Measurements from ENCODE around the gene PEX11B. TPM values are rescaled to one million over a fixed set of nuclear protein-coding genes. Genes with fewer than 3 reads are reported as not detected.

PEX11B gene
- total RNA-seq, 1 experiment from 2014 or later: 36.2 TPM

DNA sequence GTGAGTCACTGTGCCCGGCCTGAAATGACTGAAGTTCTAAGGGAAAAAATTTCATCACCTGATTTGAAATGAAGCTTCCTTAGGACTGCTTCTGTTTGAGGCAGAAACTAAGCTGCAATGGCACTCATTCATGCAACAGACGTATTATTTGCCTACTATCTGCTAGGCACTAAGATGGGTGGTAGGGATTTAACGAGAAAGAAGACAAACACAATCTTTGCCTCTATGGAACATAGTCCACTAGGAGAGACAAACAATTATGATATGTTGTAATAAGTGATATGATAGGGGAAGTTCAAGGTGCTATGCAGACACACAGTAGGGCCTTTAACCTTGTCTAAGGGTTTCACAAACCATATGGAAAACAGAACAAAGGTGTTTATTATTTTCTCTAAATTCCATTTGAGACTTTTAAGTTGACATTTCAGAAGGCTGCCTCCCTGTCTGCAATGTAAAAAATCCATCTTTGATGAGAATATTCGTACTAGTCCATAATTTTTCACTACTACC, 28.0 kb upstream of the PEX11B start:
- peaks cover 5% of the 10 kb centered on the region for H3K4me1 Mint-ChIP-seq (ENCODE audit: insufficient read depth, unreplicated experiment)
- no peaks in the 10 kb centered on the region for H3K9me3 Mint-ChIP-seq (ENCODE audit: unreplicated experiment)
- H3K36me3 Mint-ChIP-seq (ENCODE audit: insufficient read depth, unreplicated experiment): peaks cover 43% of the 10 kb centered on the region
- BruUV-seq (replicated peaks): TSS peak; percentile 15
- TF ChIP-seq, protein P1, sequence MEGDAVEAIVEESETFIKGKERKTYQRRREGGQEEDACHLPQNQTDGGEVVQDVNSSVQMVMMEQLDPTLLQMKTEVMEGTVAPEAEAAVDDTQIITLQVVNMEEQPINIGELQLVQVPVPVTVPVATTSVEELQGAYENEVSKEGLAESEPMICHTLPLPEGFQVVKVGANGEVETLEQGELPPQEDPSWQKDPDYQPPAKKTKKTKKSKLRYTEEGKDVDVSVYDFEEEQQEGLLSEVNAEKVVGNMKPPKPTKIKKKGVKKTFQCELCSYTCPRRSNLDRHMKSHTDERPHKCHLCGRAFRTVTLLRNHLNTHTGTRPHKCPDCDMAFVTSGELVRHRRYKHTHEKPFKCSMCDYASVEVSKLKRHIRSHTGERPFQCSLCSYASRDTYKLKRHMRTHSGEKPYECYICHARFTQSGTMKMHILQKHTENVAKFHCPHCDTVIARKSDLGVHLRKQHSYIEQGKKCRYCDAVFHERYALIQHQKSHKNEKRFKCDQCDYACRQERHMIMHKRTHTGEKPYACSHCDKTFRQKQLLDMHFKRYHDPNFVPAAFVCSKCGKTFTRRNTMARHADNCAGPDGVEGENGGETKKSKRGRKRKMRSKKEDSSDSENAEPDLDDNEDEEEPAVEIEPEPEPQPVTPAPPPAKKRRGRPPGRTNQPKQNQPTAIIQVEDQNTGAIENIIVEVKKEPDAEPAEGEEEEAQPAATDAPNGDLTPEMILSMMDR (IDR thresholded peaks at IDR 0.05; ENCODE audit: unreplicated experiment): no peak
- CTCF ChIA-PET: interaction anchor here (0.6 to 1.2 kb wide), 2 partner anchors 26 to 61 kb away, joined by 3 read pairs; no protein-coding TSS in a partner anchor
- no peak overlapping the region for H3K27ac Mint-ChIP-seq (ENCODE audit: low read depth, unreplicated experiment)
- no peaks in the 10 kb centered on the region for H3K27me3 Mint-ChIP-seq (ENCODE audit: insufficient read depth, unreplicated experiment)
- no peak overlapping the region for H3K4me3 Mint-ChIP-seq (ENCODE audit: unreplicated experiment)
- POLR2A ChIA-PET: interaction anchor here (0.9 to 1.4 kb wide), 3 partner anchors 11 to 19 kb away, joined by 3 to 6 read pairs (median 5); partner anchors contain the start of genes ANKRD34A, LIX1L, POLR3GL and RBM8A
- DNase-seq (ENCODE audit: unreplicated experiment): no peak
- intact Hi-C loops (cut with micrococcal nuclease): no loop called here

DNA sequence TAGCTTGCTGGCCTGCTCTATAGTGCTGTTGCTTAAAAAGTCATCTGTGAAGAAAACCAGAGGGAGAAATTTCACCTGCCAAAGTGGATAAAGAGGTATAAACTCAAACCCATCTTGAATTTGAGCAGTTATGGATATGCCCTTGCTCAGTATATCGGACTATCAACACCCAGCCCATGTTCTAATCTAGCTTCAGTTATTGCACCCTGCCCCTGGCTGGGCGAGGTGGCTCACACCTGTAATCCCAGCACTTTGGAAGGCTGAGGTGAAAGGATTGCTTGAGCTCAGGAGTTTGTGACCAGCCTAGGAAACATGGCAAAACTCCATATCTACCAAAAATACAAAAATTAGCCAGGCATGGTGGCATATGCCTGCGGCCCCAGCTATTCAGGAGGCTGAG, 26.0 kb upstream of the PEX11B start:
- no peaks in the 10 kb centered on the region for H3K9me3 Mint-ChIP-seq (ENCODE audit: unreplicated experiment)
- peaks cover 62% of the 10 kb centered on the region for H3K36me3 Mint-ChIP-seq (ENCODE audit: insufficient read depth, unreplicated experiment)
- H3K4me3 Mint-ChIP-seq (ENCODE audit: unreplicated experiment): no peak overlapping the region
- H3K27ac Mint-ChIP-seq (ENCODE audit: low read depth, unreplicated experiment): no peak overlapping the region
- TF ChIP-seq, protein P1 (IDR thresholded peaks at IDR 0.05; ENCODE audit: unreplicated experiment): no peak
- CTCF ChIA-PET: interaction anchor here (0.9 to 1.7 kb wide), 7 partner anchors 17 to 99 kb away, joined by 3 to 10 read pairs (median 4); partner anchors contain the start of genes ITGA10, NUDT17 and RBM8A
- intact Hi-C loops (cut with micrococcal nuclease): no loop called here
- BruUV-seq (replicated peaks): no TSS peak
- POLR2A ChIA-PET: interaction anchor here (1.2 to 1.4 kb wide), 4 partner anchors 11 to 17 kb away, joined by 3 to 8 read pairs (median 4); partner anchors contain the start of genes LIX1L and RBM8A
- no peak for DNase-seq (ENCODE audit: unreplicated experiment)
- H3K4me1 Mint-ChIP-seq (ENCODE audit: insufficient read depth, unreplicated experiment): peaks cover 5% of the 10 kb centered on the region
- no peaks in the 10 kb centered on the region for H3K27me3 Mint-ChIP-seq (ENCODE audit: insufficient read depth, unreplicated experiment)

DNA sequence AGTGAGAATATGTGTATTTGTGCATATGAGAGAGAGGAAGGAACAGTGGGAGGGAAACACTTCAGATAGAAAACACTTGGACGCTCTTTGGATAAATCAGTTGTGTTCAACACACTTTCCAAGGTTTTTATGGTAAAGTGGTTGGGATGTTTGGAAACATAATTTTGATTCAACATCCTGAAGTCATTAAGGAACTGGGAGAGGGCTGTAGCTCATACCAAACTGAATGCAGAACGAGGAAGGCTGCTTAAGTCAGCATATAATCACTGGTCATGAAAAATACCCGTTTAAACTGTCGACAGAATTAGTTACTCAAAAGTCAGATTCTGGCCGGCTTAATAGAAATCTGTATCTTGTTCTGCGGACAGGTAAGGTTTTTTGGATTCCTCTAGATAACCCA, 24.4 kb upstream of the PEX11B start:
- H3K4me1 Mint-ChIP-seq (ENCODE audit: insufficient read depth, unreplicated experiment): no peaks in the 10 kb centered on the region
- TF ChIP-seq, protein P1 (IDR thresholded peaks at IDR 0.05; ENCODE audit: unreplicated experiment): no peak
- intact Hi-C loops (cut with micrococcal nuclease): no loop called here
- DNase-seq (ENCODE audit: unreplicated experiment): no peak
- no peaks in the 10 kb centered on the region for H3K27me3 Mint-ChIP-seq (ENCODE audit: insufficient read depth, unreplicated experiment)
- BruUV-seq (replicated peaks): no TSS peak
- no peaks in the 10 kb centered on the region for H3K9me3 Mint-ChIP-seq (ENCODE audit: unreplicated experiment)
- H3K4me3 Mint-ChIP-seq (ENCODE audit: unreplicated experiment): no peak overlapping the region
- ChIA-PET CTCF (interaction anchor here (0.8 to 1.7 kb wide), 5 partner anchors 8 to 51 kb away, joined by 3 to 10 read pairs (median 6); partner anchors contain the start of gene ITGA10), POLR2A (interaction anchor here (0.8 to 2.5 kb wide), 7 partner anchors 9 to 21 kb away, joined by 3 to 15 read pairs (median 4); partner anchors contain the start of genes ANKRD34A, LIX1L, POLR3GL and RBM8A)
- peaks cover 72% of the 10 kb centered on the region for H3K36me3 Mint-ChIP-seq (ENCODE audit: insufficient read depth, unreplicated experiment)
- no peak overlapping the region for H3K27ac Mint-ChIP-seq (ENCODE audit: low read depth, unreplicated experiment)

DNA sequence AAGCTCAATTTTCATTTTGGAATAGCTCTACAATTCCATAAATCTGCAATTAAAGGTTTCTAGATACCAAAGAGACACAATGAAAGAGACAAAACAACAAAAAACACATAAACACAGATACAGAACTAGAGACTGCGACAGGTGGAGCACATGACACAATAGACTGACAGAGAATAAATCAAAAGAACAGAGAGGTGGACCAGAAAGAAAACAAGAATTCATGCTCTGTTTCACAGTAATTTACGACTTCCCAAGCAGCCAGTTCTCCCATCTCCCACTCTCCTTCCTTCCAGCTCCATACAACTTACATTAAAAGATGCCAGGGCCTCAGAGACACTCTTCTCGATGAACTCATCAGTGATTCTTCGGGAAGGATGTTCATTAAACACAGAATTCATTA, 23.9 kb upstream of the PEX11B start:
- intact Hi-C loops (cut with micrococcal nuclease): no loop called here
- peaks cover 77% of the 10 kb centered on the region for H3K36me3 Mint-ChIP-seq (ENCODE audit: insufficient read depth, unreplicated experiment)
- no peaks in the 10 kb centered on the region for H3K4me1 Mint-ChIP-seq (ENCODE audit: insufficient read depth, unreplicated experiment)
- DNase-seq (ENCODE audit: unreplicated experiment): no peak
- no peak overlapping the region for H3K27ac Mint-ChIP-seq (ENCODE audit: low read depth, unreplicated experiment)
- H3K9me3 Mint-ChIP-seq (ENCODE audit: unreplicated experiment): no peaks in the 10 kb centered on the region
- ChIA-PET CTCF (interaction anchor here (0.8 to 1.7 kb wide), 4 partner anchors 11 to 51 kb away, joined by 3 to 10 read pairs (median 4); partner anchors contain the start of gene ITGA10), POLR2A (interaction anchor here (0.7 to 2.5 kb wide), 9 partner anchors 9 to 98 kb away, joined by 3 to 15 read pairs (median 4); partner anchors contain the start of genes ANKRD34A, LIX1L, POLR3GL and RBM8A)
- no peaks in the 10 kb centered on the region for H3K27me3 Mint-ChIP-seq (ENCODE audit: insufficient read depth, unreplicated experiment)
- TF ChIP-seq, protein P1 (IDR thresholded peaks at IDR 0.05; ENCODE audit: unreplicated experiment): no peak
- no peak overlapping the region for H3K4me3 Mint-ChIP-seq (ENCODE audit: unreplicated experiment)
- BruUV-seq (replicated peaks): no TSS peak
